Gastroesophageal sphincter (tissue), 4 donors: ENCODE results near the gene ZEB2. TPM values are rescaled to one million over a fixed set of nuclear protein-coding genes. Genes with fewer than 3 reads are reported as not detected.

ENCODE experiments used
- ATAC-seq: fragments of 150-250 bp; one replicate; pipeline ENCODE4 v1.9.1; 2016; ENCODE audit warnings: mild to moderate bottlenecking, moderate library complexity
- H3K27ac ChIP-seq, 4 donors: fragments of 200-600 bp; sonication (generic) in 3 of 4; 1 replicate in 3 of 4; 2 replicates in 1 of 4; pipeline ENCODE4 v1.5.1; 2016 to 2019
- H3K27me3 ChIP-seq: fragments of 200-600 bp; sonication (generic); one replicate; pipeline ENCODE4 v1.5.1; 2019
- H3K36me3 ChIP-seq, 2 donors: fragments of 200-600 bp; sonication (generic); one replicate each; pipeline ENCODE4 v1.5.1; 2019; ENCODE audit warnings: control low read depth in 1 of 2
- H3K4me1 ChIP-seq, 3 donors: fragments of 200-600 bp; sonication (generic); 1 replicate in 2 of 3; 2 replicates in 1 of 3; pipeline ENCODE4 v1.5.1; 2016 to 2019; ENCODE audit warnings: control low read depth in 2 of 3
- H3K4me3 ChIP-seq, 2 donors: fragments of 200-600 bp; sonication (generic); one replicate each; pipeline ENCODE4 v1.5.1; 2019; ENCODE audit warnings: mild to moderate bottlenecking in 1 of 2, moderate library complexity in 1 of 2
- H3K9me3 ChIP-seq, 3 donors: fragments of 200-600 bp; sonication (generic); one replicate each; pipeline ENCODE4 v1.5.1; 2017 to 2019; ENCODE audit warnings: control low read depth in 2 of 3
- CTCF ChIP-seq, 4 experiments: fragments of 200-600 bp in 2 of 4; fragments of 450-650 bp in 2 of 4; sonication (generic) in 1 of 4; IDR thresholded peaks; one replicate each; pipeline ENCODE4 v1.5.1; 2017 to 2019; ENCODE audit warnings: antibody characterized with exemption in 4 of 4, mild to moderate bottlenecking in 2 of 4, moderate library complexity in 2 of 4
- EP300 ChIP-seq: sonication (generic); formaldehyde crosslinking; IDR thresholded peaks from one replicate; pipeline ENCODE4 v1.6.1; 2017; ENCODE audit warnings: antibody characterized with exemption, mild to moderate bottlenecking
- POLR2A ChIP-seq, 2 donors: fragments of 450-650 bp; IDR thresholded peaks; one replicate each; pipeline ENCODE4 v1.6.1; 2017; ENCODE audit warnings: antibody characterized with exemption in 2 of 2, mild to moderate bottlenecking in 2 of 2, moderate library complexity in 1 of 2
- POLR2AphosphoS5 ChIP-seq: sonication (generic); formaldehyde crosslinking; IDR thresholded peaks from one replicate; pipeline ENCODE4 v1.6.1; 2017; ENCODE audit warnings: antibody characterized with exemption
- WGBS, 2 donors: methylation state at CpG; one replicate each; pipeline ENCODE4 v1.1.5; 2018; ENCODE audit warnings: low coverage in 1 of 2; 5-methylcytosine and 5-hydroxymethylcytosine counted together
- total RNA-seq, 4 donors: library from RNA; depleted of rRNA; stranded (reverse); fragments of >200 nt; gene quantifications; one replicate each; pipeline ENCODE4 v1.1.0, GENCODE V29; 2016

Gene ZEB2
- total RNA-seq, 4 donors from 2014 or later: 42.3 to 95.7 (median 53.8) TPM

- peak overlapping the region in 1 of 2 donors; percentile 18 for H3K4me3 ChIP-seq
- H3K36me3 ChIP-seq: no peaks in the 10 kb centered on the region
- peak overlapping the region in 3 of 4 donors; percentile 11 to 64 (median 24) for H3K27ac ChIP-seq
- TF ChIP-seq POLR2A (IDR thresholded peaks at IDR 0.05) (no peak), EP300 (no peak), POLR2AphosphoS5 (no peak), CTCF (IDR thresholded peaks at IDR 0.05) (no peak)
- 41 to 76% methylated on average over 8 to 10 of the region's 10 CpGs for whole genome bisulfite sequencing, 2 donors
- ATAC-seq: no peak
- H3K4me1 ChIP-seq: no peaks in the 10 kb centered on the region
- H3K9me3 ChIP-seq: no peaks in the 10 kb centered on the region
- H3K27me3 ChIP-seq: no peaks in the 10 kb centered on the region
Measured at GRCh38 chr2:144372410-144373080, 147.4 kb downstream of the ZEB2 start.

GRCh38 chr2:144370937-144371584 is 148.9 kb downstream of the ZEB2 start:
- Histone ChIP-seq H3K36me3 (no peaks in the 10 kb centered on the region), H3K27ac (no peak overlapping the region), H3K27me3 (no peaks in the 10 kb centered on the region), H3K4me1 (peaks cover 0 to 7% (median 0%) of the 10 kb centered on the region in 3 donors), H3K4me3 (no peak overlapping the region), H3K9me3 (no peaks in the 10 kb centered on the region)
- ATAC-seq: no peak
- no peak for TF ChIP-seq CTCF (IDR thresholded peaks at IDR 0.05)
- no peak for TF ChIP-seq EP300
- no peak for TF ChIP-seq POLR2A (IDR thresholded peaks at IDR 0.05)
- TF ChIP-seq POLR2AphosphoS5: no peak
- 49 to 57% methylated on average over 4 of the region's 4 CpGs for WGBS, 2 donors

- H3K27ac ChIP-seq: no peak overlapping the region
- TF ChIP-seq CTCF (IDR thresholded peaks at IDR 0.05): no peak
- TF ChIP-seq POLR2AphosphoS5: no peak
- no peak for TF ChIP-seq POLR2A (IDR thresholded peaks at IDR 0.05)
- TF ChIP-seq EP300: no peak
- no peak for ATAC-seq
- no peaks in the 10 kb centered on the region for H3K36me3 ChIP-seq
- H3K4me3 ChIP-seq: no peak overlapping the region
- H3K27me3 ChIP-seq: no peaks in the 10 kb centered on the region
- H3K4me1 ChIP-seq: peaks cover 0 to 7% (median 0%) of the 10 kb centered on the region in 3 donors
- no peaks in the 10 kb centered on the region for H3K9me3 ChIP-seq
Measured at GRCh38 chr2:144369416-144369815, 150.5 kb downstream of the ZEB2 start.

- Histone ChIP-seq H3K27me3 (no peaks in the 10 kb centered on the region), H3K4me1 (peaks cover 0 to 7% (median 0%) of the 10 kb centered on the region in 3 donors), H3K9me3 (no peaks in the 10 kb centered on the region), H3K27ac (no peak overlapping the region), H3K36me3 (no peaks in the 10 kb centered on the region), H3K4me3 (no peak overlapping the region)
- no peak for ATAC-seq
- TF ChIP-seq POLR2A (IDR thresholded peaks at IDR 0.05) (no peak), POLR2AphosphoS5 (no peak), EP300 (no peak), CTCF (IDR thresholded peaks at IDR 0.05) (no peak)
- 70 to 83% methylated on average over 3 of the region's 3 CpGs for WGBS, 2 donors
Measured at GRCh38 chr2:144366825-144367429, 153.0 kb downstream of the ZEB2 start.
